Measurements from ENCODE around the gene RECQL5. TPM values are rescaled to one million over a fixed set of nuclear protein-coding genes. Genes with fewer than 3 reads are reported as not detected.
A peak's percentile ranks its signal among the peaks of the same experiment; 100 is the strongest.
"Not testable (repeated sequence)": the region's sequence is repeated elsewhere in the genome, so short reads cannot be mapped to it uniquely, and the experiment has no call there.

Gene RECQL5
- total RNA-seq, 1 experiment from 2014 or later: 71.3 TPM

DNA sequence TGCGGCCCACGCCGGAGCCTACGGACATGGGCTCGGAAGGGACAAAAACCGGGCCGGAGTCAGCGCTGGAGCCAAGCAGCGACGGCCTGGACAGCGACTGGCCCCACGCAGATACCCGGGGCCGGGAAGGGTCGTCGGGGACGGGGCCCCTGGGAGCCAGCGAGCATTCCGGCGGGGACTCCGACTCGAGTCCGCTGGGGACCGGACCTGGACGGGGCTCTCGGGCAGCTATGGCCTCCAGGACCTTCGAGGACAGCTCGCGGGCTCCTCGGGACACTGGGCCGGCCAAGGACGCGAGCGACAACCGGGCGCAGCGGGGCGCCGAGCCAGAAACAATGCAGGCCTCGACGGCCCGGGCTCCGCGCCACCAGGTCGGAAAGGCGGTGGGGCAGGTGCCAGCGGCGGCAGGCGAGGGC, 78.3 kb downstream of the RECQL5 start:
- TF ChIP-seq, protein P1, sequence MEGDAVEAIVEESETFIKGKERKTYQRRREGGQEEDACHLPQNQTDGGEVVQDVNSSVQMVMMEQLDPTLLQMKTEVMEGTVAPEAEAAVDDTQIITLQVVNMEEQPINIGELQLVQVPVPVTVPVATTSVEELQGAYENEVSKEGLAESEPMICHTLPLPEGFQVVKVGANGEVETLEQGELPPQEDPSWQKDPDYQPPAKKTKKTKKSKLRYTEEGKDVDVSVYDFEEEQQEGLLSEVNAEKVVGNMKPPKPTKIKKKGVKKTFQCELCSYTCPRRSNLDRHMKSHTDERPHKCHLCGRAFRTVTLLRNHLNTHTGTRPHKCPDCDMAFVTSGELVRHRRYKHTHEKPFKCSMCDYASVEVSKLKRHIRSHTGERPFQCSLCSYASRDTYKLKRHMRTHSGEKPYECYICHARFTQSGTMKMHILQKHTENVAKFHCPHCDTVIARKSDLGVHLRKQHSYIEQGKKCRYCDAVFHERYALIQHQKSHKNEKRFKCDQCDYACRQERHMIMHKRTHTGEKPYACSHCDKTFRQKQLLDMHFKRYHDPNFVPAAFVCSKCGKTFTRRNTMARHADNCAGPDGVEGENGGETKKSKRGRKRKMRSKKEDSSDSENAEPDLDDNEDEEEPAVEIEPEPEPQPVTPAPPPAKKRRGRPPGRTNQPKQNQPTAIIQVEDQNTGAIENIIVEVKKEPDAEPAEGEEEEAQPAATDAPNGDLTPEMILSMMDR (IDR thresholded peaks at IDR 0.05; ENCODE audit: unreplicated experiment): no peak
- TSS peak; percentile 80 for BruUV-seq (replicated peaks)
- no peak for DNase-seq
- peaks cover 15% of the 10 kb centered on the region for H3K27me3 Mint-ChIP-seq (ENCODE audit: unreplicated experiment)
- H3K36me3 Mint-ChIP-seq (ENCODE audit: insufficient read depth, unreplicated experiment): peaks cover 9% of the 10 kb centered on the region
- H3K9me3 Mint-ChIP-seq (ENCODE audit: low read depth, unreplicated experiment): no peaks in the 10 kb centered on the region
- H3K27ac Mint-ChIP-seq (ENCODE audit: unreplicated experiment): no peak overlapping the region
- CTCF ChIA-PET: interaction anchor here (0.5 to 1.5 kb wide), 6 partner anchors 11 to 72 kb away, joined by 3 to 5 read pairs (median 4); partner anchors contain the start of genes SMIM5 and TSEN54
- H3K4me1 Mint-ChIP-seq (ENCODE audit: low read depth, unreplicated experiment): no peaks in the 10 kb centered on the region
- peak overlapping the region; percentile 64 for H3K4me3 Mint-ChIP-seq (ENCODE audit: low read depth, unreplicated experiment)
- intact Hi-C loops (cut with micrococcal nuclease; ENCODE audit: unreplicated experiment): loop anchor here (5.0 to 10.0 kb wide), 2 partner anchors 71 to 164 kb away; partner anchors contain the start of genes CASKIN2 and TSEN54

DNA sequence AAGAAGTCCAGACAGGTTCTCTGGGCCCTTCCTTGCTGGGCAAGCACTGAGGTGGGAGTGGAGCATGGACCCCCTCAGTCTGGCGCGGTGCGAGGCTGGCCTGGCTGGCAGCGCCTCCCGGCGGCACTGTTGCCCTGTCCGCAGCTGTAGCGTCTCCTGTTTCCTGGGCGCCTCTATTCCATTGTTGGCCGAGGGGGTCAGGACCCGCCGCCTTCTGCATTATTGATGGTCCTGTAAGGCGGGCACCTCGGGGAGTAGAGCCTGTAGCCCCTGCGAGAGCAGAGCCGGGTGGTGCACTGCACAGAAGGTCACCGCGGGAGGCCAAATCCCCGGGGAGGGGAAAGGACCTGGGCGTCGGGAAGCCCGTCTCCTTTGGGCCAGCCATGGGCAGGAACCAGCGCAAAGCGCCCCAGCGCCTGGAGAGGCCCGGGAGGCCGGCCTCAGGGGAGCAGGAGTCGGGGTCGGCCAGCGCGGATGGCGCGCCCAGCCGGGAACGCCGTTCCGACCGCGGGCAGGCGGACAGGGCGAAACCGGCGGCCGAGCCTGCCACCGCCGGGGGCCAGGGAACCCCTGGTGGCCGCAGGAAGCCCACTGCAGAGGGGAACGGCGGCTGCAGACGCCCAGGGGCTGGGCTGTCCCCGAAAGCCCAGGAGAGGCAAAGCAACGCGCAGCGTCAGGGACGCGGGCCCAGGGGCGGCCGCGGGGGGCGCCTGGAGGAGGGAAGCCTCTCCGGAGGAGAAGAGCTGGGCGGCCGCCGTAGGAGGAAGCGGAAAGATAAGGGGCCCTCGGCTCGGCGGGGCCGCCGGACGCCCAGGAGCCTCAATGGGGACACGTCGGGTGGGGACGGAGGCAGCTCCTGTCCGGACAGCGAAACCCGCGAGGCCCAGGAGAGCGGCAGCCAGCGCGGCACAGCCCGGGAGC, 79.0 kb downstream of the RECQL5 start, which contains the start of gene MYO15B:
MYO15B (plus strand) TSS at position 126 of the 921 bp plus-strand sequence; CDS start at position 384, 258 bp downstream.
- CTCF ChIA-PET: interaction anchor here (0.5 to 1.5 kb wide), 6 partner anchors 10 to 72 kb away, joined by 3 to 5 read pairs (median 4); partner anchors contain the start of genes SMIM5 and TSEN54
- Mint-ChIP-seq H3K27me3 (ENCODE audit: unreplicated experiment) (peaks cover 15% of the 10 kb centered on the region), H3K27ac (ENCODE audit: unreplicated experiment) (no peak within 1 kb of the TSS), H3K36me3 (ENCODE audit: insufficient read depth, unreplicated experiment) (peaks cover 9% of the 10 kb centered on the region), H3K4me1 (ENCODE audit: low read depth, unreplicated experiment) (no peaks in the 10 kb centered on the region), H3K9me3 (ENCODE audit: low read depth, unreplicated experiment) (no peaks in the 10 kb centered on the region), H3K4me3 (ENCODE audit: low read depth, unreplicated experiment) (peak within 1 kb of the TSS; percentile 64)
- no TSS peak for BruUV-seq (replicated peaks)
- peak; percentile 70 for DNase-seq
- intact Hi-C loops (cut with micrococcal nuclease; ENCODE audit: unreplicated experiment): loop anchor here (5.0 to 10.0 kb wide), 2 partner anchors 71 to 163 kb away; partner anchors contain the start of genes CASKIN2 and TSEN54
- TF ChIP-seq, protein P1 (IDR thresholded peaks at IDR 0.05; ENCODE audit: unreplicated experiment): peak; percentile 48

DNA sequence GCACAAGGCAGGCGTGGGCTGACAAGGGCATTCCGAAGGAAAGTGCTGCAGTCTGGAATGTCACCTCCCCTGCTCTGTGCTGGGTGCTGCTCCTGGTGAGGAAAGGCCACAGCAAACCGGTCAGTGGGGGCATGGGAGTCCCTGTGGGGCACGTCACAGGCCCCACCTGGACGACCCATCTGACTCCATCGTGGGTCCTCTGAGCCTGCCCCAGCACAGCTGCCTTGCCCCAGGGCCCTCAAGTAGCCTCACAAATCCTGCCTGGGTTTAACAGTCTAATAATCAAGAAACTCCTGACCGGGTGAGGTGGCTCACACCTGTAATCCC, 82.1 kb downstream of the RECQL5 start:
- DNase-seq: no peak
- no peak overlapping the region for H3K4me3 Mint-ChIP-seq (ENCODE audit: low read depth, unreplicated experiment)
- H3K9me3 Mint-ChIP-seq (ENCODE audit: low read depth, unreplicated experiment): peaks cover 2% of the 10 kb centered on the region
- TF ChIP-seq, protein P1 (IDR thresholded peaks at IDR 0.05; ENCODE audit: unreplicated experiment): no peak
- peaks cover 9% of the 10 kb centered on the region for H3K36me3 Mint-ChIP-seq (ENCODE audit: insufficient read depth, unreplicated experiment)
- H3K27me3 Mint-ChIP-seq (ENCODE audit: unreplicated experiment): peaks cover 15% of the 10 kb centered on the region
- H3K27ac Mint-ChIP-seq (ENCODE audit: unreplicated experiment): no peak overlapping the region
- CTCF ChIA-PET: no interaction called here
- no TSS peak for BruUV-seq (replicated peaks)
- no peaks in the 10 kb centered on the region for H3K4me1 Mint-ChIP-seq (ENCODE audit: low read depth, unreplicated experiment)
- intact Hi-C loops (cut with micrococcal nuclease; ENCODE audit: unreplicated experiment): loop anchor here (5.0 to 10.0 kb wide), 2 partner anchors 68 to 160 kb away; partner anchors contain the start of genes CASKIN2 and TSEN54

DNA sequence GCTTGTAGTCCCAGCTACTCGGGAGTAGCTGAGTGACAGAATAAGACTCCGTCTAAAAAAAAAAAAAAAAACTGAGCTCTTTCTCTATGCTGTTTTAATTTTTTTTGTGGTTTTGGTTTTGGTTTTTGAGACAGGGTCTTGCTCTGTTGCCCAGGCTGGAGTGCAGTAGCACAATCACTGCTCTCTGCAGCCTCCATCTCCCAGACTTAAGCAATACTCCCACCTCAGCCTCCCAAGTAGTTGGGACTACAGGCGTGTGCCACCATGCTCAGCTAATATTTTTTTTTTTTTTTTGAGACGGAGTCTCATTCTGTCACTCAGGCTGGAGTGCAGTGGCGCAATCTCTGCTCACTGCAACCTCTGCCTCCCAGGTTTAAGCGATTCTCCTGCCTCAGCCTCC, 83.8 kb downstream of the RECQL5 start:
- not testable (repeated sequence) for H3K9me3 Mint-ChIP-seq (ENCODE audit: low read depth, unreplicated experiment); H3K4me3 Mint-ChIP-seq (ENCODE audit: low read depth, unreplicated experiment); H3K27ac Mint-ChIP-seq (ENCODE audit: unreplicated experiment); H3K36me3 Mint-ChIP-seq (ENCODE audit: insufficient read depth, unreplicated experiment); H3K4me1 Mint-ChIP-seq (ENCODE audit: low read depth, unreplicated experiment); DNase-seq; BruUV-seq (replicated peaks)
- peaks cover 15% of the 10 kb centered on the region for H3K27me3 Mint-ChIP-seq (ENCODE audit: unreplicated experiment)
- intact Hi-C loops (cut with micrococcal nuclease; ENCODE audit: unreplicated experiment): loop anchor here (10.0 kb wide), 1 partner anchor 158 kb away; no protein-coding TSS in a partner anchor
- CTCF ChIA-PET: interaction anchor here (0.7 to 0.9 kb wide), 4 partner anchors 51 to 312 kb away, joined by 3 to 5 read pairs (median 4); partner anchors contain the start of gene MIF4GD

DNA sequence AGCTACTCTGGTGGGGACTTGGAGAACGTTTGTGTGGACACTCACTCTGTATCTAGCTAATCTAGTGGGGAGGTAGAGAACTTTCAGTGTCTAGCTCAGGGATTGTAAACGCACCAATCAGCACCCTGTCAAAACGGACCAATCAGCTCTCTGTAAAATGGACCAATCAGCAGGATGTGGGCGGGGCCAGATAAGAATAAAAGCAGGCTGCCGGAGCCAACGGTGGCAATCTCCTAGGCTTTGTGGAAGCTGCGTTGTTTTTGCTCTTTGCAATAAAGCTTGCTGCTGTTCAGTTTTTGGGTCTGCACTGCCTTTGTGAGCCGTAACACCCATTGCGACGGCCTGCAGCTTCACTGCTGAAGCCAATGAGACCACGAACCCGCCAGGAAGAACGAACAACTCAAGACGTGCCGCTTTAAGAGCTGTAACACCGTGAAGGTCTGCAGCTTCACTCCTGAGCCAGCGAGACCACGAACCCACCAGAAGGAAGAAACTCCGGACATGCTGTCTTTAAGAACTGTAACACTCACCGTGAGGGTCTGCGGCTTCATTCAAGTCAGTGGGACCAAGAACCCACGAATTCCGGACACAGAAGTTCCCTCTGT, 85.7 kb downstream of the RECQL5 start:
- intact Hi-C loops (cut with micrococcal nuclease; ENCODE audit: unreplicated experiment): loop anchor here (10.0 kb wide), 1 partner anchor 156 kb away; no protein-coding TSS in a partner anchor
- H3K4me3 Mint-ChIP-seq (ENCODE audit: low read depth, unreplicated experiment); H3K27me3 Mint-ChIP-seq (ENCODE audit: unreplicated experiment); H3K4me1 Mint-ChIP-seq (ENCODE audit: low read depth, unreplicated experiment); H3K27ac Mint-ChIP-seq (ENCODE audit: unreplicated experiment); H3K36me3 Mint-ChIP-seq (ENCODE audit: insufficient read depth, unreplicated experiment); DNase-seq; H3K9me3 Mint-ChIP-seq (ENCODE audit: low read depth, unreplicated experiment); BruUV-seq (replicated peaks); CTCF ChIA-PET: not testable (repeated sequence)
